HG03066 (cell line): ENCODE measurements around the gene PLA2G4B.

Experiments used
- ATAC-seq: cut with Tn5 transposase; IDR thresholded peaks from one replicate; pipeline ENCODE4 v1.9.1; 2021; ENCODE audit warnings: low read depth; ENCODE audit not compliant: unreplicated experiment

PLA2G4B gene

GRCh38 chr15:41866872-41867579 is 28.4 kb downstream of the PLA2G4B start:
- no peak for ATAC-seq

- ATAC-seq = no peak
Measured at GRCh38 chr15:41868321-41868720, 29.7 kb downstream of the PLA2G4B start.

GRCh38 chr15:41869770-41870688 is 31.4 kb downstream of the PLA2G4B start:
- ATAC-seq = no peak

GRCh38 chr15:41870689-41871081 is 32.0 kb downstream of the PLA2G4B start:
- ATAC-seq = no peak

- no peak for ATAC-seq
Measured at GRCh38 chr15:41871175-41871905, 32.7 kb downstream of the PLA2G4B start.

GRCh38 chr15:41872166-41872747 is 33.6 kb downstream of the PLA2G4B start:
- no peak for ATAC-seq

- ATAC-seq = no peak
Measured at GRCh38 chr15:41873711-41874110, 35.1 kb downstream of the PLA2G4B start.

- ATAC-seq = no peak
Measured at GRCh38 chr15:41874736-41875135, 36.1 kb downstream of the PLA2G4B start.

- no peak for ATAC-seq
Measured at GRCh38 chr15:41876007-41876406, 37.4 kb downstream of the PLA2G4B start.

- no peak for ATAC-seq
Measured at GRCh38 chr15:41876689-41877088, 38.0 kb downstream of the PLA2G4B start.

- ATAC-seq = no peak
Measured at GRCh38 chr15:41877631-41878354, 39.1 kb downstream of the PLA2G4B start.

GRCh38 chr15:41878355-41878699 is 39.7 kb downstream of the PLA2G4B start:
- ATAC-seq = no peak

GRCh38 chr15:41879321-41879845 is 40.7 kb downstream of the PLA2G4B start:
- no peak for ATAC-seq

- ATAC-seq = no peak
Measured at GRCh38 chr15:41880156-41880877, 41.7 kb downstream of the PLA2G4B start.

- ATAC-seq = no peak
Measured at GRCh38 chr15:41881086-41881485, 42.4 kb downstream of the PLA2G4B start.

- ATAC-seq = no peak
Measured at GRCh38 chr15:41881550-41881919, 42.9 kb downstream of the PLA2G4B start.

- ATAC-seq = no peak
Measured at GRCh38 chr15:41881920-41882688, 43.5 kb downstream of the PLA2G4B start.

GRCh38 chr15:41882689-41883483 is 44.2 kb downstream of the PLA2G4B start:
- ATAC-seq = no peak
